ENCODE results near the gene TTC13. TPM values are rescaled to one million over a fixed set of nuclear protein-coding genes. Genes with fewer than 3 reads are reported as not detected.
A peak's percentile ranks its signal among the peaks of the same experiment; 100 is the strongest.
"Not testable (repeated sequence)": the region's sequence is repeated elsewhere in the genome, so short reads cannot be mapped to it uniquely, and the experiment has no call there.

Gene TTC13
- total and polyA plus RNA-seq, 11 donors, result 3.7 to 9.6 (median 6.9) TPM

DNA sequence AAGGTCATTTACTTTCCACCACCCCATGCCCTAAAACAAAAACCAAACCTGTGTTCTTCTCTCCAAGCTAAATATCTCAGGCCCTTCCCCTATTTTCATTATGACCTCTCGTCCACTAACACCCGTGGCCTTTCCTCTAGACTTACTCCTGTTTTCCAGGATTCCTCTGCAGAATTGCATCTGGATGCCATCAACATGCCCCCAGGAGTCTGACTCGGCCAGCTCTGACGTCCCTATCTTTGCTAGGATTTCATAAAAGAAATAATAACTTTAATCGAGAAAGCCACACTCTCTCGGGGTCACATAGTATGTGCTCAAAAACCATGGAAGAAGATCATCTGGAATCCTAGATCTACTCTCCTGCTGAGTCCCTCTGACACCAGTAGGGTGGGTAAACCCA, 47.9 kb upstream of the TTC13 start:
- peaks cover 0 to 20% (median 0%) of the 10 kb centered on the region in 12 donors for H3K4me1 ChIP-seq

DNA sequence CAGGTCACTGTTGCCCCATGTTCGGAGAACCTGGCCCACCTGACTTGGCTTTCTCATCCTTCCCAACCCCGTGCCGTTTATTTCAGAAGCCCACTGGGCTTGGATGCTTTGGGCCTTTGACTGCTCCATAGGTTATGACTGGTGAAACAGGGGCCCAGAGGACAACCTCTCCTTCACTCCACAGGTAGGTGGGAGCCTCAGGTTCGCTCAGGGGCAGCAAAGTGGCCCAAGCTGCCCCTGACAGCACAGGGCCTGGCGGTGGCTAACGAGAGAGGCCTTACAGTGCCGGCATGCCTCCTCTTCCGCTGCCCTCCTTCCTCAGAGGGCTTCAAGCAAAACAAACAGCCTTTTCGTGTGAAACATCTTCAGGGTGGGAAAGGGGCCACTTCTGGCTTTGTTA, 44.5 kb upstream of the TTC13 start:
- WGBS, 4 donors, result 84 to 93% (median 92%) methylated on average over 9 of the region's 9 CpGs
- ATAC-seq (no peak), DNase-seq (no peak)
- peaks cover 0 to 9% (median 0%) of the 10 kb centered on the region in 9 donors for H3K36me3 ChIP-seq
- intact Hi-C loops (cut with DNase I), result loop anchor here in 1 of 10 donors (10.0 kb wide), 1 partner anchor 52 kb away; no protein-coding TSS in a partner anchor
- H3K27ac ChIP-seq, result no peak overlapping the region
- no peaks in the 10 kb centered on the region for H3K27me3 ChIP-seq
- TF ChIP-seq, protein P1, sequence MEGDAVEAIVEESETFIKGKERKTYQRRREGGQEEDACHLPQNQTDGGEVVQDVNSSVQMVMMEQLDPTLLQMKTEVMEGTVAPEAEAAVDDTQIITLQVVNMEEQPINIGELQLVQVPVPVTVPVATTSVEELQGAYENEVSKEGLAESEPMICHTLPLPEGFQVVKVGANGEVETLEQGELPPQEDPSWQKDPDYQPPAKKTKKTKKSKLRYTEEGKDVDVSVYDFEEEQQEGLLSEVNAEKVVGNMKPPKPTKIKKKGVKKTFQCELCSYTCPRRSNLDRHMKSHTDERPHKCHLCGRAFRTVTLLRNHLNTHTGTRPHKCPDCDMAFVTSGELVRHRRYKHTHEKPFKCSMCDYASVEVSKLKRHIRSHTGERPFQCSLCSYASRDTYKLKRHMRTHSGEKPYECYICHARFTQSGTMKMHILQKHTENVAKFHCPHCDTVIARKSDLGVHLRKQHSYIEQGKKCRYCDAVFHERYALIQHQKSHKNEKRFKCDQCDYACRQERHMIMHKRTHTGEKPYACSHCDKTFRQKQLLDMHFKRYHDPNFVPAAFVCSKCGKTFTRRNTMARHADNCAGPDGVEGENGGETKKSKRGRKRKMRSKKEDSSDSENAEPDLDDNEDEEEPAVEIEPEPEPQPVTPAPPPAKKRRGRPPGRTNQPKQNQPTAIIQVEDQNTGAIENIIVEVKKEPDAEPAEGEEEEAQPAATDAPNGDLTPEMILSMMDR (IDR thresholded peaks at IDR 0.05), result no peak
- TF ChIP-seq POLR2A (IDR thresholded peaks at IDR 0.05), result no peak
- H3K4me3 ChIP-seq, result no peak overlapping the region
- peaks cover 0 to 27% (median 6%) of the 10 kb centered on the region in 12 donors for H3K4me1 ChIP-seq
- H3K9me3 ChIP-seq, result no peaks in the 10 kb centered on the region

More for the DNA sequence above, 47.9 kb upstream of the TTC13 start:
- no peak for ATAC-seq
- no peak for DNase-seq
- Histone ChIP-seq H3K4me3 (no peak overlapping the region), H3K27ac (no peak overlapping the region), H3K9me3 (no peaks in the 10 kb centered on the region), H3K36me3 (no peaks in the 10 kb centered on the region), H3K27me3 (no peaks in the 10 kb centered on the region)
- WGBS, 4 donors, result 84 to 87% (median 85%) methylated on average over 6 of the region's 6 CpGs
- intact Hi-C loops (cut with DNase I), result loop anchor here in 1 of 10 donors (10.0 kb wide), 1 partner anchor 48 kb away; no protein-coding TSS in a partner anchor
- TF ChIP-seq, protein P1 (IDR thresholded peaks at IDR 0.05), result no peak
- TF ChIP-seq POLR2A (IDR thresholded peaks at IDR 0.05), result no peak

DNA sequence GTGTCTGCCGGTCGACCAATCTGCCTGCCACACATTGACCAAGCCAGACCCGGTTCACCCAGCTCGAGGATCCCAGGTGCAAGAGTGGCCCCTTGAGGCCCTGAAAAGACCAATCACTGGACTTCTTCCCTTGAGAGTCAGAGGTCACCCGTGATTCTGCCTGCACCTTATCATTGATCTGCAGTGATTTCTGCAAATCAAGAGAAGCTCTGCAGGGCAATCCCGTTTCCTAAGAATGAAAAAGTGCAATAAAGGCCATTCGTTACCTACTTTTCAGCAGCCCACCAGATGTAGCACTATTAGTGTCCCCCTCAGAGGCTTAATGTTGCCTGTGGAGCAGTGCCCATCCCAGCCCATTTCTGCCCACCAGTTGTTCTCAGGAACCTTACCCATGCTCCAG, 43.9 kb upstream of the TTC13 start:
- not testable (repeated sequence) for H3K27me3 ChIP-seq, DNase-seq, H3K4me3 ChIP-seq, H3K9me3 ChIP-seq, ATAC-seq
- 90 to 94% (median 92%) methylated on average over 7 of the region's 7 CpGs for WGBS, 4 donors
- Histone ChIP-seq H3K27ac (peak overlapping the region in 1 of 12 donors; percentile 61), H3K4me1 (peaks cover 0 to 22% (median 6%) of the 10 kb centered on the region in 12 donors), H3K36me3 (peaks cover 0 to 12% (median 0%) of the 10 kb centered on the region in 9 donors)
- intact Hi-C loops (cut with DNase I), result loop anchor here in 1 of 10 donors (10.0 kb wide), 1 partner anchor 52 kb away; no protein-coding TSS in a partner anchor

DNA sequence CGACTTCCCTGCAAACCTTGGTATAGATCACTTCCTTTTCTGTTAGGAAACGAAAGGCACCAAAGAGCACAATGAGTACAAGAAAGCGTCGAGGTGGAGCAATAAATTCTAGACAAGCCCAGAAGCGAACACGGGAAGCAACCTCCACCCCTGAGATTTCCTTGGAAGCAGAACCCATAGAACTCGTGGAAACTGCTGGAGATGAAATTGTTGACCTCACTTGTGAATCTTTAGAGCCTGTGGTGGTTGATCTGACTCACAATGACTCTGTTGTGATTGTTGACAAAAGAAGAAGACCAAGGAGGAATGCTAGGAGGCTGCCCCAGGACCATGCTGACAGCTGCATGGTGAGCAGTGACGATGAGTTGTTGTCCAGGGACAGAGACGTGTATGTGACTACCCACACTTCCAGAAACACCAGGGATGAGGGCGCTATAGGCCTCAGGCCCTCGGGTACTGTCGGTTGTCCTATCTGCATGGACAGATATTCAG, 42.9 kb upstream of the TTC13 start:
- H3K4me3 ChIP-seq, result no peak overlapping the region
- DNase-seq, result no peak
- intact Hi-C loops (cut with DNase I), result loop anchor here in 1 of 10 donors (10.0 kb wide), 1 partner anchor 53 kb away; no protein-coding TSS in a partner anchor
- TF ChIP-seq, protein P1 (IDR thresholded peaks at IDR 0.05), result no peak
- TF ChIP-seq POLR2A (IDR thresholded peaks at IDR 0.05), result no peak
- peak; percentile 56 to 78 (median 61) for ATAC-seq
- H3K36me3 ChIP-seq, result peaks cover 0 to 13% (median 0%) of the 10 kb centered on the region in 9 donors
- peaks cover 0 to 22% (median 6%) of the 10 kb centered on the region in 12 donors for H3K4me1 ChIP-seq
- no peaks in the 10 kb centered on the region for H3K27me3 ChIP-seq
- no peaks in the 10 kb centered on the region for H3K9me3 ChIP-seq
- H3K27ac ChIP-seq, result peak overlapping the region in 11 of 12 donors; percentile 8 to 82 (median 53)
- 71 to 78% (median 76%) methylated on average over 11 to 12 of the region's 12 CpGs for WGBS, 4 donors
